ENCODE data around the gene MAGEE2.
"Not testable (repeated sequence)": the region's sequence is repeated elsewhere in the genome, so short reads cannot be mapped to it uniquely, and the experiment has no call there.

MAGEE2 gene, protein sequence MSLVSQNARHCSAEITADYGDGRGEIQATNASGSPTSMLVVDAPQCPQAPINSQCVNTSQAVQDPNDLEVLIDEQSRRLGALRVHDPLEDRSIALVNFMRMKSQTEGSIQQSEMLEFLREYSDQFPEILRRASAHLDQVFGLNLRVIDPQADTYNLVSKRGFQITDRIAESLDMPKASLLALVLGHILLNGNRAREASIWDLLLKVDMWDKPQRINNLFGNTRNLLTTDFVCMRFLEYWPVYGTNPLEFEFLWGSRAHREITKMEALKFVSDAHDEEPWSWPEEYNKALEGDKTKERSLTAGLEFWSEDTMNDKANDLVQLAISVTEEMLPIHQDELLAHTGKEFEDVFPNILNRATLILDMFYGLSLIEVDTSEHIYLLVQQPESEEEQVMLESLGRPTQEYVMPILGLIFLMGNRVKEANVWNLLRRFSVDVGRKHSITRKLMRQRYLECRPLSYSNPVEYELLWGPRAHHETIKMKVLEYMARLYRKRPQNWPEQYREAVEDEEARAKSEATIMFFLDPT

DNA sequence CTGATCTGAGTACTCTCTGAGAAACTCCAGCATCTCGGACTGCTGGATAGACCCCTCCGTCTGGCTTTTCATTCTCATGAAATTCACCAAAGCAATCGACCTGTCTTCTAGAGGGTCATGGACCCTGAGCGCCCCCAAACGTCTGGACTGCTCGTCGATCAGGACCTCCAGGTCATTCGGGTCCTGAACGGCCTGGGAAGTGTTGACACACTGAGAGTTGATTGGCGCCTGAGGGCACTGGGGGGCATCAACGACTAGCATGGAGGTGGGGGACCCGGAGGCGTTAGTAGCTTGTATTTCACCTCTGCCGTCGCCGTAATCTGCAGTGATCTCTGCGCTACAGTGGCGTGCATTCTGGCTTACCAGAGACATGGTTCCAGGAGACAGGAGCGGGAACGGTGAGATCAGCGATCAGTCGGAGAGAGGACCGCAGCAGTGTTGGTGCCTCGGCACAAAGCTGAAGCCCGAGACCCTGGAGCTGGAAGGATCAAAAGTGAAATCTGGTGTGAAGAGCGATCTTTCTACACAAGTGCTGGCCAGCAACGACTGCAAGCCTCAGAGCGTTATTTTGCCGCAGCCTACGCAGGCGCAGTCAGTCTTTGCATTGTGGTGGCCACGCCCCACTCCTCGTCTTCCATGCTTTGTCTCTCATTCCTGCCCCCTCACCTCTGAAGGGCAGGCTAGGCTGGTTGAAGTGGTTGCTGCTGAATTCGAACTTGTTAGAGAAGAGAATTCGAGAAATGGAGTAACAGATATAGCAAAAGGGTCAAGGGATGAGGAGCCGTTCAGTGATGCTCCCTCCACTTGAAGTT lies at the start of gene MAGEE2:
TSS of gene MAGEE2 (minus strand) at position 575 of the 812 bp plus-strand sequence. CDS start at position 372, 203 bp downstream.
- no peak for DNase-seq

DNA sequence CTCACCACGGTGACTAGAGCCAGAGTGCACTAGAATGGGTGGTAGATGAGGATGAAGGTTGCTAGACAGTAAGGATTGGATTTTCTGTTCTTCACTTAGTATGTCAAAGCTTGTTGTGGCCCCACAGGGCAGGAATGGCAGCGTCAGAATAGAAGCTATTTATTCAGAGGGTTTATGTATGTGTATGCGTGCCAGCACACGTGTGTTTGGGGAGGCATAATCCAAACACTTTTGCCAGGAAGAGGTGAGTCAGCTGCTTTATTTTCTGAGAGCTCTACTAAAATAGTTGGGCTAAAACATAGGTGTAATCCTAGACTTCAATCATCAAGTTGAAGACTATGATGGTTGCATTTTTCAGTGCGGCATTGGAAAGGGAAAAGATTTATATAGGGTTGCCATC lies 1.2 kb upstream of the MAGEE2 start:
- DNase-seq, result no peak

DNA sequence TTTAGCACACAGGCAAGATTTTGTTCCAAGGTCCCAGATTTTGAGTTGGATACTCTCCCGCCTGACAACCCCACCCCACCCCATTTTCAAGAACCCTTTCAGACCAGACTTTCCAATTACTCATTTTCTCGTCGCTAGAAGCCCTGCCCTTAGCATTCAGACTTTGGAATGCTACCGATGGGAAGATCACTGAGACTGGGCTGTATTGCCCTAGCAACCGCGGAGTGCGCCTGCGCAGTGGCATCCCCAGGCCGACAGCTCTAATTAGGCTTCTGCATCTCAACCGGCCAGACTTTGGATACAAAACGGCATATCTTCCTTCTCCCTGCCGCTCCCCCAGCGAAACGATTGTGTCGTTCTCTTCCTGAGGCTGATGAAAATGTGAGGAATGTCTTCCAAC lies 3.4 kb downstream of the MAGEE2 start:
- DNase-seq, result no peak

DNA sequence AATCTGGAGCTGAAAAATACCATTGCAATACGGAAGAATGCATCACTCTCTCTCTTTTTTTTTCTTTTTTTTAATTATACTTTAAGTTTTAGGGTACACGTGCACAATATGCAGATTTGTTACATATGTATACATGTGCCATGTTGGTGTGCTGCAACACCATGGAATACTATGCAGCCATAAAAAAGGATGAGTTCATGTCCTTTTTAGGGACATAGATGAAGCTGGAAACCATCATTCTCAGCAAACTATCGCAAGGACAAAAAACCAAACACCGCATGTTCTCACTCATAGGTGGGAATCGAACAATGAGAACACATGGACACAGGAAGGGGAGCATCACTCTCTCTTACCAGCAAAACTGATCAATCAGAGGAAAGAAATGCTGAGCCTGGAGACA lies 17.0 kb downstream of the MAGEE2 start:
- DNase-seq, result not testable (repeated sequence)

DNA sequence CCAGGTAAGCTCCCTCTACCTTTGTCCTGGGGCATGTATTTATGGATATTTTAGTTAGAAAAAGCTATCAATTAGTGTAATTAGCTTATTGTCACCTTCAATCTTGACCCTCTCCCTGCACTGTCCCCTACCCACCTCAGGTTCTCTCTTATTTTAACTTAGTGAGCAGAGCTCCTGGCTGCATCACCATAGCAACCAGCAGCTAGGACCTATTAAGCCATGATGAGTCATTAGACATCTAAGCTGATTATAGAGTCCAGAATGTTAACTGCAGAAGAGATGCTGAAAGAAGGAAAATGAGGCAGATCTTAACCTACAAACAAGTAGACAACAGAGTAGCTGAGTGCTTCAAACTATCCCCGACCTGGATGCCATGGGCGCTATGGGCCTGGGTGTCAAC lies 36.6 kb downstream of the MAGEE2 start:
- DNase-seq, result no peak

DNA sequence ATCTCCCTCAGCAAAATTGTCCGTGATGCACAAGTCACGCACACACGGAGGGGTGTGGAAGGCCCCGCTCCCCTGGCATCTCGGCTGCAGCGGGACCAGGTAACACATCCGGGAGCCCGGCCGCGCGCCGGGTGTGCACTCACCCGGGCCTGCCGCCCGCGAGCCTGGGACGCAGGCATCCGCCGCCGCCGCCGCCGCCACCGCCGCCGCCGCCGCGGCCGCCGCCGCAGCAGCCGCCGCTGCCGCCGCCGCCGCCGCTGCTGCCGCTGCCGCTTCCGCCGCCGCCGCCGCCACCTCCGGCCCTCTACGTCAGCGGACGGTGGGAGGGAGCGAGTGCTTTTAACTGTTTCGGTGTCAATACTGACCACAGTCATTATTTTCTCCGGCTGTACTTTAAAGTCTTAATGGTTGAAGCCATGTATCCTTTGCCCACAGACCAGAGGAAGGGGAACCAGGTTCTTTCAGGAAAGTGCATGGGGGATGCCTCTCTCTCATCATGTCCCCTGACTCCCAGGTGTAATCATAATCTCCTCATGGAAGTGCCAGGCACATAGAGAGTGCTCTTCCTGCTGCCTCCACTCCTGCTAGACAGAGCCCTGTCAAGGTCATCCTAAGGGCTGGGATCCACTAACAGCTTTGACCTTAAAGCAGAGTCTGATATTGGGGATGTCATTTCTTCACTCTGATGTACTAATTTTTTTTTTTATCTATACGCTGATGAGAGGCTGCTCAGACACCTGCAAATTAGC lies 38.0 kb downstream of the MAGEE2 start:
- DNase-seq, result peak; percentile 4
